Fibroblast of gingiva (primary cell): Measurements from ENCODE around the gene APOD.

Experiments
- DNase-seq: peaks from one replicate; pipeline ENCODE4 v3.0.0-alpha.2; 2011; ENCODE audit warnings: low read depth

Gene APOD

GRCh38 chr3:195524171-195524896 is 59.4 kb downstream of the APOD start:
- DNase-seq = no peak

- DNase-seq = no peak
Measured at GRCh38 chr3:195522254-195523023, 61.3 kb downstream of the APOD start.
